Type B pancreatic cell (in vitro differentiated cells): ENCODE results near the gene DNAH14. TPM values are rescaled to one million over a fixed set of nuclear protein-coding genes. Genes with fewer than 3 reads are reported as not detected.
"Not testable (repeated sequence)": the region's sequence is repeated elsewhere in the genome, so short reads cannot be mapped to it uniquely, and the experiment has no call there.

ENCODE experiments used
- DNase-seq: peaks from one replicate; pipeline ENCODE4 v3.0.0; 2021; ENCODE audit warnings: mixed read lengths; ENCODE audit not compliant: unreplicated experiment; ENCODE audit errors: extremely low spot score
- H3K27ac Mint-ChIP-seq: 2 replicates; pipeline ENCODE4 v1.8.0; 2021; ENCODE audit warnings: mild to moderate bottlenecking, mixed read lengths
- H3K27me3 Mint-ChIP-seq: 2 replicates; pipeline ENCODE4 v1.8.0; 2021; ENCODE audit warnings: mixed read lengths
- H3K36me3 Mint-ChIP-seq: 2 replicates; pipeline ENCODE4 v1.8.0; 2021; ENCODE audit warnings: mixed read lengths
- H3K4me1 Mint-ChIP-seq: one replicate; pipeline ENCODE4 v1.8.0; 2021; ENCODE audit warnings: mixed read lengths; ENCODE audit not compliant: unreplicated experiment
- H3K4me3 Mint-ChIP-seq: 2 replicates; pipeline ENCODE4 v1.8.0; 2021; ENCODE audit warnings: mild to moderate bottlenecking, mixed read lengths
- H3K9me3 Mint-ChIP-seq: 2 replicates; pipeline ENCODE4 v1.8.0; 2021; ENCODE audit warnings: mixed read lengths
- total RNA-seq: library from RNA; stranded (reverse); gene quantifications from 2 replicates; pipeline ENCODE4 v1.2.1, GENCODE V29; 2021; ENCODE audit warnings: low replicate concordance
- TF ChIP-seq, protein P1 (sequence below): fragments of 200-600 bp; sonication (generic); conservative IDR thresholded peaks from 2 replicates; pipeline ENCODE4 v1.5.0; 2021; ENCODE audit warnings: antibody characterized with exemption, mild to moderate bottlenecking

Gene DNAH14
- total RNA-seq, 1 donor from 2014 or later = 42.1 TPM

DNA sequence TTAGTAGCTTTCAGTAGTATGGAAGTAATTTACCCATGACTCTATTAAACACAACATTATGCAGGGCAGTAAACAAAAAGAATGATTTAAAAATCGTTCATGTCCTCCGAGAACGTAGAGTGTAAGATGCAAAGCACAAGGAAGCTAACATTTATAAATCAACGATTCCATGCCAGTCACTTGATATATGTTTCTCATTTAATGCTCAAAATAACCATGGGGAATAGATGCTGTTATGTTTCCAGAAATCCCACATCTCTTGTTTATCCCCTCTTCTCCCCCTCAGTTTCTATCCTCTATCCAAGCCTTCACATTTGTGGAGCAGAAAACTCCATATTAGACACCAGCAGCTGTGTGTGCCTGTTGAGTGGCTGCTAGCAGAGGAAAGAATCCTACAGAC lies 445.5 kb downstream of the DNAH14 start:
- Mint-ChIP-seq H3K4me1 (peaks cover 8% of the 10 kb centered on the region), H3K36me3 (no peaks in the 10 kb centered on the region), H3K27ac (no peak overlapping the region), H3K9me3 (no peaks in the 10 kb centered on the region), H3K27me3 (no peaks in the 10 kb centered on the region), H3K4me3 (no peak overlapping the region)
- TF ChIP-seq, protein P1, sequence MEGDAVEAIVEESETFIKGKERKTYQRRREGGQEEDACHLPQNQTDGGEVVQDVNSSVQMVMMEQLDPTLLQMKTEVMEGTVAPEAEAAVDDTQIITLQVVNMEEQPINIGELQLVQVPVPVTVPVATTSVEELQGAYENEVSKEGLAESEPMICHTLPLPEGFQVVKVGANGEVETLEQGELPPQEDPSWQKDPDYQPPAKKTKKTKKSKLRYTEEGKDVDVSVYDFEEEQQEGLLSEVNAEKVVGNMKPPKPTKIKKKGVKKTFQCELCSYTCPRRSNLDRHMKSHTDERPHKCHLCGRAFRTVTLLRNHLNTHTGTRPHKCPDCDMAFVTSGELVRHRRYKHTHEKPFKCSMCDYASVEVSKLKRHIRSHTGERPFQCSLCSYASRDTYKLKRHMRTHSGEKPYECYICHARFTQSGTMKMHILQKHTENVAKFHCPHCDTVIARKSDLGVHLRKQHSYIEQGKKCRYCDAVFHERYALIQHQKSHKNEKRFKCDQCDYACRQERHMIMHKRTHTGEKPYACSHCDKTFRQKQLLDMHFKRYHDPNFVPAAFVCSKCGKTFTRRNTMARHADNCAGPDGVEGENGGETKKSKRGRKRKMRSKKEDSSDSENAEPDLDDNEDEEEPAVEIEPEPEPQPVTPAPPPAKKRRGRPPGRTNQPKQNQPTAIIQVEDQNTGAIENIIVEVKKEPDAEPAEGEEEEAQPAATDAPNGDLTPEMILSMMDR = no peak
- DNase-seq = no peak

DNA sequence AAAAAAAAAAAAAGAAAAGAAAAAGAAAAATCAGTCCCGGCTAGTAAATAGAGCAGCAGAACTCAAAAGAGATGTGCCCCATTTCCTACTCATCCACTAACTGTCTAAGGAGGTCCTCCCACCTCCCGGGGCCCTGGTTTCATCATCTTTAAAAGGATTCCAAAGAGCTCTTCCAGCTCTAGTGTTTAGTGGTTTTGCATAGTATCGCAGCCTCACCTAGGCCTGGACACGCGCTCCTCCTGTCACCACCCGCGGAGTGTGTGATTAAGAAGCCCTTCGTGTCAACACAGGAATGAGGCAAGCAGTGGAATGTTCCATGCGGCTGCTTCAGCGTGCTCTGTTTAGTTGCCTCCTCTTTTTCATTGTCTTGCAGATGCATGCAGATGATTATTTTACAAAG lies 449.4 kb downstream of the DNAH14 start:
- DNase-seq = no peak
- Mint-ChIP-seq H3K27ac (peak overlapping the region; percentile 41), H3K9me3 (no peaks in the 10 kb centered on the region), H3K4me3 (peak overlapping the region; percentile 47), H3K27me3 (no peaks in the 10 kb centered on the region), H3K36me3 (peaks cover 3% of the 10 kb centered on the region), H3K4me1 (peaks cover 9% of the 10 kb centered on the region)
- TF ChIP-seq, protein P1 = no peak

DNA sequence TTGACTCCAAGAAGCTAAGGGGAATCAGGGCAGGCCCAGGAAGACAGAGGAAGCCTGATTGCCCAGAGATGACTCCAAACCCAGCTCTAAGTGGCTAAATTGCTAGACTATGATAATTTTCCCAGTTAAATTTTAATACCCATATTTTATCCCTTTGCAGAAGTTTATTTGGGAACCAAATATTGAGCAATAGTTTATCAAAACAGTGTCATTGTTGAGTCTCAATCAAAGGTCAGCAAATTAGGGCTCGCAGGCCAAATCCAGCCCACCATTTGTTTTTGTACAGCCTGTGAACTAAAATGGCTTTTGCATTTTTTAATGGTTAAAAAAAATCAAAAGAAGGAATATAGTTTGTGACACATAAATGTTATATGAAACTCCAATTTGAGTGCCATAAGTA lies 451.2 kb downstream of the DNAH14 start:
- DNase-seq = no peak
- Mint-ChIP-seq H3K4me3 (no peak overlapping the region), H3K9me3 (no peaks in the 10 kb centered on the region), H3K36me3 (peaks cover 3% of the 10 kb centered on the region), H3K27ac (no peak overlapping the region), H3K27me3 (no peaks in the 10 kb centered on the region), H3K4me1 (peaks cover 9% of the 10 kb centered on the region)
- TF ChIP-seq, protein P1 = no peak

DNA sequence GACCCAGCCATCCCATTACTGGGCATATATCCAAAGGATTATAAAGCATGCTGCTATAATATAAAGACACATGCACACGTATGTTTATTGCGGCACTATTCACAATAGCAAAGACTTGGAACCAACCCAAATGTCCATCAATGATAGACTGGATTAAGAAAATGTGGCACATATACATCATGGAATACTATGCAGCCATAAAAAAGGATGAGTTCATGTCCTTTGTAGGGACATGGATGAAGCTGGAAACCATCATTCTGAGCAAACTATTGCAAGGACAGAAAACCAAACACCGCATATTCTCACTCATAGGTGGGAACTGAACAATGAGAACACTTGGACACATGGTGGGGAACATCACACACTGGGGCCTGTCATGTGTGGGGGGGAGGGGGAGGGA lies 457.4 kb downstream of the DNAH14 start:
- H3K36me3 Mint-ChIP-seq, H3K4me1 Mint-ChIP-seq, H3K9me3 Mint-ChIP-seq, H3K4me3 Mint-ChIP-seq, DNase-seq, H3K27me3 Mint-ChIP-seq, H3K27ac Mint-ChIP-seq: not testable (repeated sequence)

DNA sequence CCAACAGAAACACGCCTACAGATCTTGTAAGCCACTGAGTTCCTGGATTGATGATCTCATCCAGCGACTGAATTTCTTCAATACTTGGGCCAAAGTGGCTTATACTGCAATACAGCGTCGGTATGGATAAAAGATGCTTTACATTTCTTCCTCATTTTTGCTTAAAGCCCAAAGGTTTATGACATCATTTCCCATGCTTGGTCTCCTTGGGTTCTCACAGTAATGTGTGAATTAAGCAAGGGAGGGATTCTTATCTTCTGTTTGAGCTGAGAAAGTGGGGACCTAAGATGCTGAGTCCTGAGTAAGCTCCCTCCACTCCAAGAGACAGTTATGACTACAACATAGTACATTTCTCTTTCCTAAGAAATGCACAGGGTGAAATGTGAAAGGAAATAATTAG lies 458.9 kb downstream of the DNAH14 start:
- DNase-seq = no peak
- Mint-ChIP-seq H3K9me3 (no peaks in the 10 kb centered on the region), H3K36me3 (no peaks in the 10 kb centered on the region), H3K4me1 (peaks cover 6% of the 10 kb centered on the region), H3K27ac (no peak overlapping the region), H3K27me3 (no peaks in the 10 kb centered on the region), H3K4me3 (no peak overlapping the region)
- TF ChIP-seq, protein P1 = no peak

DNA sequence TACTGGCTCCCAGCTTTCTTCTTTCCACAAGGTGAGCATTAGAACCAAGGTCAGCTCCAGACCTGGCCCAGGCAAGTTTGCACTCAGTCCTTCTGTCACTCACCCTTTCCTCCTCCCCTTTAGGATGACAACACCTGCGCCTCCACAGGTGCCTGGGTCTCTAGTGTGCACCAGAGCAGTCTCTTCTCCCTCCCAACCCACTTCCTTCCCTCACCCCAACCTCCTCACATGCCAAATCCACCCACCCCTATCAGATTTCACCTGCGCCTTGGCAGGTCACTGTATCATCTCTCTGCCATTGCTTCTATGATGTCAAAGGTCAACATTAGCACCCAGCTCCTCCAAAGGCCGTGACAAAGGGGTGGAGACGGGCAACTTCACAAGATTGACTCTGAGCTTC lies 460.4 kb downstream of the DNAH14 start:
- DNase-seq = no peak
- TF ChIP-seq, protein P1 = no peak
- Mint-ChIP-seq H3K36me3 (peaks cover 5% of the 10 kb centered on the region), H3K27ac (no peak overlapping the region), H3K4me3 (no peak overlapping the region), H3K9me3 (no peaks in the 10 kb centered on the region), H3K4me1 (peaks cover 6% of the 10 kb centered on the region), H3K27me3 (no peaks in the 10 kb centered on the region)
